GM12872 (cell line): Measurements from ENCODE around the gene MORN3.

Experiments used
- CTCF ChIP-seq: IDR thresholded peaks from 3 replicates; pipeline ENCODE4 v1.5.1; 2011; ENCODE audit warnings: low read depth, mild to moderate bottlenecking, low read length, moderate library complexity; ENCODE audit not compliant: insufficient read depth

Gene MORN3

GRCh38 chr12:121626087-121626852, 43.2 kb downstream of the MORN3 start, which contains the start of gene ORAI1:
TSS of gene ORAI1 (plus strand) at chr12:121626530.
- TF ChIP-seq CTCF = no peak

- TF ChIP-seq CTCF = no peak
Observed at GRCh38 chr12:121620333-121620891, 49.0 kb downstream of the MORN3 start.

- TF ChIP-seq CTCF = no peak
Observed at GRCh38 chr12:121618659-121619233, 50.7 kb downstream of the MORN3 start.

GRCh38 chr12:121614872-121615467, 54.5 kb downstream of the MORN3 start:
- TF ChIP-seq CTCF = no peak

GRCh38 chr12:121613462-121613861, 56.0 kb downstream of the MORN3 start:
- TF ChIP-seq CTCF = no peak

- no peak for TF ChIP-seq CTCF
Observed at GRCh38 chr12:121611306-121611705, 58.1 kb downstream of the MORN3 start.
